ENCODE results near the gene TMED1. TPM values are rescaled to one million over a fixed set of nuclear protein-coding genes. Genes with fewer than 3 reads are reported as not detected.

TMED1 gene
- total RNA-seq, 1 experiment from 2014 or later = 30.3 TPM

- Histone ChIP-seq H3K27me3 (ENCODE audit: control insufficient read depth, insufficient read depth, low read length) (no peaks in the 10 kb centered on the region), H3K4me1 (ENCODE audit: control insufficient read depth, insufficient read depth, low read length) (no peaks in the 10 kb centered on the region), H3K4me3 (ENCODE audit: low read depth in 2 of 2, low read length in 2 of 2) (no peak overlapping the region), H3K36me3 (ENCODE audit: control insufficient read depth, insufficient read depth, low read length) (no peaks in the 10 kb centered on the region), H3K9me3 (ENCODE audit: control insufficient read depth, insufficient read depth, low read depth, low read length) (no peaks in the 10 kb centered on the region), H3K27ac (ENCODE audit: low read length) (no peak overlapping the region)
- intact Hi-C loops (cut with micrococcal nuclease; ENCODE audit: unreplicated experiment) = no loop called here
- in situ Hi-C loops (cut with HindIII; ENCODE audit: low pct_unique_long_range_greater_than_20kb, low sequenced_read_pairs) = no loop called here
- DNase-seq (ENCODE audit: low read depth, low spot score) = no peak
- ChIA-PET POLR2A (interaction anchor here (0.6 kb wide), 1 partner anchor 30 kb away, joined by 4 read pairs; no protein-coding TSS in a partner anchor), CTCF (no interaction called here)
- no peak for TF ChIP-seq SIN3A (IDR thresholded peaks at IDR 0.05; ENCODE audit: borderline replicate concordance, insufficient read depth, low read depth, low read length)
- no TSS peak for BruUV-seq (replicated peaks)
- no peak for ATAC-seq
Observed at GRCh38 chr19:10823690-10824089, 12.3 kb downstream of the TMED1 start.

DNA sequence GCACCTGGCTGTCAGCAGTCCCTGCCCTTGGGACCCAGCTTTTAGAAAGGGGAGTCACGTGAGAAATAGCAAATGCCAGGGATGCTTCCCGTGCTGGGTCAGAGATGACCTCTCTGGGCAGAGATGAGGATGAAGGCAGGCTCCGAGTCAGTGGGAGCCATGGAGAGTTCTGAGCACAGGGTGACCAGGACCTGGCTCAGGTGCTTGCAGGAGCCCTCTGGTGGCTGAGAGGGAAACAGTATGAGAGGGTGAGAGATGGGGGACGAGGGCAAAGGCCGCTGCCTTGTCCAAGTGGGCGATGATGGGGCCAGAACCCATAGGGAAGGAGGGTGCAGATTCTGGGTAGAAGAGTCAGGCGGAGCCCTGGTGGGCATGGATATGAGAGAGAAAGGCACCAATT lies 15.8 kb downstream of the TMED1 start:
- ChIA-PET CTCF (interaction anchor here (1.0 kb wide), 2 partner anchors 10 to 102 kb away, joined by 3 to 4 read pairs; partner anchors contain the start of gene DNM2), POLR2A (no interaction called here)
- TF ChIP-seq POLR2AphosphoS5 (IDR thresholded peaks at IDR 0.05; ENCODE audit: low read depth, low read length) = no peak
- TF ChIP-seq, protein P1, sequence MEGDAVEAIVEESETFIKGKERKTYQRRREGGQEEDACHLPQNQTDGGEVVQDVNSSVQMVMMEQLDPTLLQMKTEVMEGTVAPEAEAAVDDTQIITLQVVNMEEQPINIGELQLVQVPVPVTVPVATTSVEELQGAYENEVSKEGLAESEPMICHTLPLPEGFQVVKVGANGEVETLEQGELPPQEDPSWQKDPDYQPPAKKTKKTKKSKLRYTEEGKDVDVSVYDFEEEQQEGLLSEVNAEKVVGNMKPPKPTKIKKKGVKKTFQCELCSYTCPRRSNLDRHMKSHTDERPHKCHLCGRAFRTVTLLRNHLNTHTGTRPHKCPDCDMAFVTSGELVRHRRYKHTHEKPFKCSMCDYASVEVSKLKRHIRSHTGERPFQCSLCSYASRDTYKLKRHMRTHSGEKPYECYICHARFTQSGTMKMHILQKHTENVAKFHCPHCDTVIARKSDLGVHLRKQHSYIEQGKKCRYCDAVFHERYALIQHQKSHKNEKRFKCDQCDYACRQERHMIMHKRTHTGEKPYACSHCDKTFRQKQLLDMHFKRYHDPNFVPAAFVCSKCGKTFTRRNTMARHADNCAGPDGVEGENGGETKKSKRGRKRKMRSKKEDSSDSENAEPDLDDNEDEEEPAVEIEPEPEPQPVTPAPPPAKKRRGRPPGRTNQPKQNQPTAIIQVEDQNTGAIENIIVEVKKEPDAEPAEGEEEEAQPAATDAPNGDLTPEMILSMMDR (IDR thresholded peaks at IDR 0.05) = no peak; the same call in 1 of the 2 replicates
- TF ChIP-seq SIN3A (IDR thresholded peaks at IDR 0.05; ENCODE audit: borderline replicate concordance, insufficient read depth, low read depth, low read length) = no peak
- TF ChIP-seq TCF7L2 (IDR thresholded peaks at IDR 0.05; ENCODE audit: low read depth, low read length) = no peak
- no peak for TF ChIP-seq REST (IDR thresholded peaks at IDR 0.05; ENCODE audit: insufficient read depth in 1 of 2, low read depth in 2 of 2, low read length in 1 of 2)
- DNase-seq (ENCODE audit: low read depth, low spot score) = no peak
- intact Hi-C loops (cut with micrococcal nuclease; ENCODE audit: unreplicated experiment) = no loop called here
- no peak overlapping the region for H3K4me3 ChIP-seq (ENCODE audit: low read depth in 2 of 2, low read length in 2 of 2)
- no TSS peak for BruUV-seq (replicated peaks)
- H3K4me1 ChIP-seq (ENCODE audit: control insufficient read depth, insufficient read depth, low read length) = no peaks in the 10 kb centered on the region
- H3K27me3 ChIP-seq (ENCODE audit: control insufficient read depth, insufficient read depth, low read length) = no peaks in the 10 kb centered on the region
- peak; percentile 52; the same call in 1 of the 2 replicates for ATAC-seq
- no peak overlapping the region for H3K27ac ChIP-seq (ENCODE audit: low read length)
- no peaks in the 10 kb centered on the region for H3K9me3 ChIP-seq (ENCODE audit: control insufficient read depth, insufficient read depth, low read depth, low read length)
- no peaks in the 10 kb centered on the region for H3K36me3 ChIP-seq (ENCODE audit: control insufficient read depth, insufficient read depth, low read length)
- in situ Hi-C loops (cut with HindIII; ENCODE audit: low pct_unique_long_range_greater_than_20kb, low sequenced_read_pairs) = no loop called here

- no peak for ATAC-seq
- in situ Hi-C loops (cut with HindIII; ENCODE audit: low pct_unique_long_range_greater_than_20kb, low sequenced_read_pairs) = no loop called here
- no peak for DNase-seq (ENCODE audit: low read depth, low spot score)
- H3K27ac ChIP-seq (ENCODE audit: low read length) = no peak overlapping the region
- BruUV-seq (replicated peaks) = no TSS peak
- H3K4me1 ChIP-seq (ENCODE audit: control insufficient read depth, insufficient read depth, low read length) = no peaks in the 10 kb centered on the region
- ChIA-PET CTCF (no interaction called here), POLR2A (no interaction called here)
- H3K4me3 ChIP-seq (ENCODE audit: low read depth in 2 of 2, low read length in 2 of 2) = no peak overlapping the region
- H3K9me3 ChIP-seq (ENCODE audit: control insufficient read depth, insufficient read depth, low read depth, low read length) = no peaks in the 10 kb centered on the region
- TF ChIP-seq, protein P1 (IDR thresholded peaks at IDR 0.05) = no peak
- TF ChIP-seq SIN3A (IDR thresholded peaks at IDR 0.05; ENCODE audit: borderline replicate concordance, insufficient read depth, low read depth, low read length) (no peak), REST (IDR thresholded peaks at IDR 0.05; ENCODE audit: insufficient read depth in 1 of 2, low read depth in 2 of 2, low read length in 1 of 2) (no peak), TCF7L2 (IDR thresholded peaks at IDR 0.05; ENCODE audit: low read depth, low read length) (no peak), POLR2AphosphoS5 (IDR thresholded peaks at IDR 0.05; ENCODE audit: low read depth, low read length) (no peak)
- no peaks in the 10 kb centered on the region for H3K36me3 ChIP-seq (ENCODE audit: control insufficient read depth, insufficient read depth, low read length)
- intact Hi-C loops (cut with micrococcal nuclease; ENCODE audit: unreplicated experiment) = no loop called here
- no peaks in the 10 kb centered on the region for H3K27me3 ChIP-seq (ENCODE audit: control insufficient read depth, insufficient read depth, low read length)
Observed at GRCh38 chr19:10819124-10820060, 16.6 kb downstream of the TMED1 start.
